A549 (cell line): ENCODE data around the gene VPS37B. TPM values are rescaled to one million over a fixed set of nuclear protein-coding genes. Genes with fewer than 3 reads are reported as not detected.

Source experiments
- ATAC-seq, 2 experiments: fragments of 200-7000 bp in 1 of 2; fragments of >200 bp in 1 of 2; cut with Nextera tagmentation in 1 of 2; cut with Tn5 transposase in 1 of 2; 3 replicates each; pipeline versions ENCODE4 v1.8.0 to v1.9.1; 2018 to 2020; ENCODE audit warnings: mild to moderate bottlenecking in 1 of 2, moderate library complexity in 1 of 2
- CTCF ChIA-PET: fragments of 300-600 bp; sonication (Branson Sonifier 250); formaldehyde crosslinking; extraction: SDS; loops from one replicate; lab custom pipeline; 2021; ENCODE audit warnings: antibody characterized with exemption, inconsistent platforms; lab: Yijun Ruan, JAX
- POLR2A ChIA-PET: fragments of 350-600 bp; formaldehyde crosslinking; extraction: SDS; loops from one replicate; lab custom pipeline; 2021; ENCODE audit warnings: antibody characterized with exemption, inconsistent platforms; lab: Yijun Ruan, JAX
- DNase-seq, 2 experiments: peaks; one replicate each; pipeline versions ENCODE4 v3.0.0 to v3.0.0-alpha.2; 2011 to 2016; ENCODE audit warnings: low read depth in 1 of 2, low spot score in 1 of 2
- FAIRE-seq: peaks from 2 replicates; lab custom pipeline; 2011; peaks lifted over from hg19 to GRCh38; lab: Jason Lieb, UNC
- H3K27ac ChIP-seq, 2 experiments: fragments of >200 bp; sonication (Bioruptor Twin); formaldehyde crosslinking; 3 replicates each; pipeline ENCODE4 v1.5.1; 2016 to 2017
- H3K4me1 ChIP-seq: fragments of >200 bp; sonication (Bioruptor Twin); formaldehyde crosslinking; 3 replicates; pipeline ENCODE4 v1.6.1; 2016
- H3K4me2 ChIP-seq: fragments of >200 bp; sonication (Bioruptor Twin); formaldehyde crosslinking; 3 replicates; pipeline ENCODE4 v1.6.1; 2016
- H3K4me3 ChIP-seq: fragments of >200 bp; sonication (Bioruptor Twin); formaldehyde crosslinking; 3 replicates; pipeline ENCODE4 v1.5.1; 2016
- H3K9me3 ChIP-seq: fragments of >200 bp; sonication (Bioruptor Twin); formaldehyde crosslinking; 3 replicates; pipeline ENCODE4 v1.6.1; 2016
- BCL3 ChIP-seq: fragments of >200 bp; sonication (Bioruptor Twin); formaldehyde crosslinking; IDR thresholded peaks from 3 replicates; pipeline ENCODE4 v1.6.1; 2016
- CBX2 ChIP-seq: fragments of 200-600 bp; sonication (generic); IDR thresholded peaks from 2 replicates; pipeline ENCODE4 v1.6.1; 2016; ENCODE audit warnings: low read depth, mild to moderate bottlenecking, borderline replicate concordance
- E2F6 ChIP-seq: IDR thresholded peaks from 2 replicates; pipeline ENCODE4 v1.6.1; 2012; ENCODE audit warnings: low read depth, borderline replicate concordance
- EHF ChIP-seq: fragments of 250-450 bp; sonication (Bioruptor Pico); IDR thresholded peaks from 2 replicates; pipeline ENCODE4 v1.5.0; 2020; ENCODE audit warnings: mild to moderate bottlenecking
- FOSB ChIP-seq: fragments of 250-450 bp; sonication (Bioruptor Pico); IDR thresholded peaks from 2 replicates; pipeline ENCODE4 v1.5.0; 2020; ENCODE audit warnings: mild to moderate bottlenecking, moderate library complexity
- GATA3 ChIP-seq: IDR thresholded peaks from 2 replicates; pipeline ENCODE4 v1.6.1; 2012; ENCODE audit warnings: borderline replicate concordance
- HOXA7 ChIP-seq: fragments of 250-450 bp; sonication (Bioruptor Pico); IDR thresholded peaks from 2 replicates; pipeline ENCODE4 v1.5.0; 2020; ENCODE audit warnings: mild to moderate bottlenecking, moderate library complexity
- HOXB5 ChIP-seq: fragments of 250-450 bp; sonication (Bioruptor Pico); IDR thresholded peaks from 2 replicates; pipeline ENCODE4 v1.5.0; 2020; ENCODE audit warnings: mild to moderate bottlenecking, moderate library complexity
- JUN ChIP-seq, 2 experiments: fragments of >200 bp; sonication (Bioruptor Twin); formaldehyde crosslinking; IDR thresholded peaks; 2 replicates in 1 of 2; 3 replicates in 1 of 2; pipeline ENCODE4 v1.6.1; 2016 to 2017
- JUNB ChIP-seq: fragments of >200 bp; sonication (Bioruptor Twin); formaldehyde crosslinking; IDR thresholded peaks from 2 replicates; pipeline ENCODE4 v1.6.1; 2016
- KDM1A ChIP-seq: fragments of 200-600 bp; sonication (generic); IDR thresholded peaks from 2 replicates; pipeline ENCODE4 v1.6.1; 2016; ENCODE audit warnings: low read depth, mild to moderate bottlenecking
- MAFK ChIP-seq: fragments of 450-650 bp; IDR thresholded peaks from 2 replicates; pipeline ENCODE4 v1.6.1; 2014; ENCODE audit not compliant: partially characterized antibody
- MAZ ChIP-seq: fragments of 150-350 bp; IDR thresholded peaks from 2 replicates; pipeline ENCODE4 v1.6.1; 2014; ENCODE audit warnings: antibody characterized with exemption, low read depth, low read length, borderline replicate concordance
- MYC ChIP-seq: IDR thresholded peaks from 2 replicates; pipeline ENCODE4 v1.6.1; 2012; ENCODE audit warnings: mild to moderate bottlenecking, inconsistent platforms, low read length, improper control_type of control experiment, borderline replicate concordance
- NR3C1 ChIP-seq: fragments of >200 bp; sonication (Bioruptor Twin); formaldehyde crosslinking; IDR thresholded peaks from 3 replicates; pipeline ENCODE4 v1.6.1; 2017
- PBX3 ChIP-seq: IDR thresholded peaks from 2 replicates; pipeline ENCODE4 v1.6.1; 2012
- POLR2AphosphoS2 ChIP-seq: conservative IDR thresholded peaks from 2 replicates; pipeline ENCODE4 v1.6.1; 2012; ENCODE audit warnings: low read length, improper control_type of control experiment, inconsistent platforms
- RAD21 ChIP-seq, 2 experiments: fragments of >200 bp in 1 of 2; sonication (Bioruptor Twin) in 1 of 2; formaldehyde crosslinking in 1 of 2; IDR thresholded peaks in 1 of 2; conservative IDR thresholded peaks in 1 of 2; 2 replicates in 1 of 2; 3 replicates in 1 of 2; pipeline ENCODE4 v1.6.1; 2012 to 2018; ENCODE audit warnings: inconsistent platforms in 1 of 2
- RCOR1 ChIP-seq: fragments of 150-350 bp; IDR thresholded peaks from 2 replicates; pipeline ENCODE4 v1.6.1; 2014; ENCODE audit warnings: antibody characterized with exemption, low read length, low read depth
- RNF2 ChIP-seq: fragments of 200-600 bp; sonication (generic); IDR thresholded peaks from 2 replicates; pipeline ENCODE4 v1.6.1; 2016; ENCODE audit warnings: low read depth, mild to moderate bottlenecking, antibody characterized with exemption, moderate library complexity, borderline replicate concordance
- SMC3 ChIP-seq: fragments of >200 bp; sonication (Bioruptor Twin); formaldehyde crosslinking; IDR thresholded peaks from 3 replicates; pipeline ENCODE4 v1.6.1; 2018; ENCODE audit warnings: inconsistent platforms
- SREBF2 ChIP-seq: fragments of 450-650 bp; IDR thresholded peaks from 2 replicates; pipeline ENCODE4 v1.6.1; 2014; ENCODE audit warnings: mild to moderate bottlenecking, moderate library complexity
- TFCP2L1 ChIP-seq: fragments of 250-450 bp; sonication (Bioruptor Pico); IDR thresholded peaks from 2 replicates; pipeline ENCODE4 v1.5.0; 2021; ENCODE audit warnings: mild to moderate bottlenecking
- ZC3H11A ChIP-seq: fragments of 450-650 bp; IDR thresholded peaks from 2 replicates; pipeline ENCODE4 v1.6.1; 2014; ENCODE audit warnings: antibody characterized with exemption, mild to moderate bottlenecking
- ZFP36 ChIP-seq: fragments of 450-650 bp; IDR thresholded peaks from 2 replicates; pipeline ENCODE4 v1.6.1; 2014; ENCODE audit warnings: borderline replicate concordance; ENCODE audit not compliant: partially characterized antibody
- WGBS: methylation state at CpG from one replicate; pipeline ENCODE4 v1.1.6; 2017; ENCODE audit errors: missing lambda C conversion rate; 5-methylcytosine and 5-hydroxymethylcytosine counted together
- polyA plus RNA-seq, 4 experiments: library from polyadenylated mRNA; depleted of rRNA in 3 of 4; stranded (reverse); fragments of >200 nt; fragmentation: RNase III in 1 of 4; extraction: RNeasy Plus Mini Kit Qiagen cat#74134 plus additional on column Dnase treatment in 1 of 4; gene quantifications; 2 replicates in 3 of 4; 3 replicates in 1 of 4; pipeline ENCODE4 v1.2.3, GENCODE V29; 2011 to 2017
- TF ChIP-seq, protein P1 (sequence below): fragments of 150-350 bp; IDR thresholded peaks from 2 replicates; pipeline ENCODE4 v1.6.1; 2014; ENCODE audit warnings: low read depth, mild to moderate bottlenecking, low read length
- TF ChIP-seq, protein P2 (sequence below): fragments of 200-600 bp; sonication (generic); IDR thresholded peaks from 2 replicates; pipeline ENCODE4 v1.6.1; 2016; ENCODE audit warnings: antibody characterized with exemption, mild to moderate bottlenecking, moderate library complexity

The VPS37B gene
- polyA plus RNA-seq, 2 of the 4 experiments (the other 2 are of a cell fraction): 17.0 to 18.6 TPM

DNA sequence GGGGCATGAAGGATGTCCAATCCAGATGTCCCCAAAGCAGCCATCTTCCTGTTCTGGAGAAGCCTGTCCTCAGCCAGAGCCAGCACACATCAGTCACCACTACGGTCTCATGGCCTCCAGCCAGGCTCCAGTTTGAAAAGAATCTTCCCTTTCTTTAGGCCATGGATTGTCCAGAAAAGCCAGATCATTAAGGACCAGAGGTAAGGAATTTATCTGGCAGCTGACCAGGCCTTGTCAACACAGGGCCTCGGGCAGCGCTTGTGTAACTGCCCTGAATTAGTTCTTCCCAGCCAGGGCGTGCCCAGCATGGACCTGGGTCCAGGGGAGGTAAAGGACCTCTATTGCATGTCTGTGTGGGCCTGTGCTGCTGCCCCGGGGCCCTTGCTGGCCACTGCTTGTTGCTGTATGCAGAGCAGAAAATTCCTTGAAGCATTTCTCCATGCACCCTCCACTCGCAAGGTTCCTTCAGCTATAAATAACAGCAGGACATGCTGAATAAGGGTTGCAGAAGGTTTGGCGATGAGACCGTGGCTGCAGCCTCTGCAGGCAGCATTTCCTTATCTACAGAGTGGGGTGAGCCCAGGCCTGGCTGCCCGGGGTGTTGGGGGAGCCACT lies 21.7 kb upstream of the VPS37B start:
- peak overlapping the region; percentile 55 to 59 for H3K27ac ChIP-seq
- ATAC-seq (peak; percentile 64 to 72), FAIRE-seq (no peak), DNase-seq (peak in 1 of 2 experiments; percentile 60)
- H3K4me1 ChIP-seq: peaks cover 15% of the 10 kb centered on the region
- TF ChIP-seq BCL3: no peak
- no peak for TF ChIP-seq HOXB5
- TF ChIP-seq MAZ: no peak
- TF ChIP-seq E2F6: no peak
- TF ChIP-seq JUN (IDR thresholded peaks at IDR 0.05): no peak
- TF ChIP-seq SREBF2: no peak
- no peak for TF ChIP-seq HOXA7
- TF ChIP-seq PBX3: no peak
- no peak for TF ChIP-seq EHF
- no peak for TF ChIP-seq POLR2AphosphoS2
- TF ChIP-seq, protein P1, sequence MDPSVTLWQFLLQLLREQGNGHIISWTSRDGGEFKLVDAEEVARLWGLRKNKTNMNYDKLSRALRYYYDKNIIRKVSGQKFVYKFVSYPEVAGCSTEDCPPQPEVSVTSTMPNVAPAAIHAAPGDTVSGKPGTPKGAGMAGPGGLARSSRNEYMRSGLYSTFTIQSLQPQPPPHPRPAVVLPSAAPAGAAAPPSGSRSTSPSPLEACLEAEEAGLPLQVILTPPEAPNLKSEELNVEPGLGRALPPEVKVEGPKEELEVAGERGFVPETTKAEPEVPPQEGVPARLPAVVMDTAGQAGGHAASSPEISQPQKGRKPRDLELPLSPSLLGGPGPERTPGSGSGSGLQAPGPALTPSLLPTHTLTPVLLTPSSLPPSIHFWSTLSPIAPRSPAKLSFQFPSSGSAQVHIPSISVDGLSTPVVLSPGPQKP: no peak
- TF ChIP-seq ZFP36: no peak
- TF ChIP-seq CBX2: no peak
- no peak for TF ChIP-seq RCOR1
- TF ChIP-seq RAD21 (conservative IDR thresholded peaks at IDR 0.05 in 1 of 2, IDR thresholded peaks at IDR 0.05 in 1 of 2): no peak
- TF ChIP-seq FOSB (CRISPR knock-in tag): no peak
- TF ChIP-seq SMC3: no peak
- TF ChIP-seq GATA3: no peak
- POLR2A ChIA-PET: no interaction called here
- WGBS: 59% methylated on average over 9 of the region's 9 CpGs
- no peaks in the 10 kb centered on the region for H3K9me3 ChIP-seq
- H3K4me3 ChIP-seq: no peak overlapping the region
- CTCF ChIA-PET: interaction anchor here (1.1 kb wide), 1 partner anchor 35 kb away, joined by 3 read pairs; no protein-coding TSS in a partner anchor
- H3K4me2 ChIP-seq: peak overlapping the region; percentile 61

- Histone ChIP-seq H3K9me3 (no peaks in the 10 kb centered on the region), H3K4me1 (peaks cover 5% of the 10 kb centered on the region; the same call in 1 of the 3 replicates), H3K4me3 (no peak overlapping the region), H3K4me2 (no peak overlapping the region), H3K27ac (no peak overlapping the region)
- WGBS: 75% methylated on average over 12 of the region's 12 CpGs
- FAIRE-seq (no peak), ATAC-seq (peak; percentile 13 to 44; a peak in 2 of 6 replicates), DNase-seq (no peak)
- ChIA-PET POLR2A (no interaction called here), CTCF (interaction anchor here (0.8 to 3.2 kb wide), 3 partner anchors 10 to 49 kb away, joined by 3 to 11 read pairs (median 3); no protein-coding TSS in a partner anchor)
- TF ChIP-seq MAFK (no peak), SREBF2 (no peak), MYC (no peak), ZC3H11A (no peak), JUNB (no peak), EHF (no peak), TFCP2L1 (CRISPR knock-in tag) (no peak), GATA3 (no peak), NR3C1 (no peak), RNF2 (no peak), KDM1A (no peak)
- TF ChIP-seq, protein P1: no peak
- TF ChIP-seq, protein P2, sequence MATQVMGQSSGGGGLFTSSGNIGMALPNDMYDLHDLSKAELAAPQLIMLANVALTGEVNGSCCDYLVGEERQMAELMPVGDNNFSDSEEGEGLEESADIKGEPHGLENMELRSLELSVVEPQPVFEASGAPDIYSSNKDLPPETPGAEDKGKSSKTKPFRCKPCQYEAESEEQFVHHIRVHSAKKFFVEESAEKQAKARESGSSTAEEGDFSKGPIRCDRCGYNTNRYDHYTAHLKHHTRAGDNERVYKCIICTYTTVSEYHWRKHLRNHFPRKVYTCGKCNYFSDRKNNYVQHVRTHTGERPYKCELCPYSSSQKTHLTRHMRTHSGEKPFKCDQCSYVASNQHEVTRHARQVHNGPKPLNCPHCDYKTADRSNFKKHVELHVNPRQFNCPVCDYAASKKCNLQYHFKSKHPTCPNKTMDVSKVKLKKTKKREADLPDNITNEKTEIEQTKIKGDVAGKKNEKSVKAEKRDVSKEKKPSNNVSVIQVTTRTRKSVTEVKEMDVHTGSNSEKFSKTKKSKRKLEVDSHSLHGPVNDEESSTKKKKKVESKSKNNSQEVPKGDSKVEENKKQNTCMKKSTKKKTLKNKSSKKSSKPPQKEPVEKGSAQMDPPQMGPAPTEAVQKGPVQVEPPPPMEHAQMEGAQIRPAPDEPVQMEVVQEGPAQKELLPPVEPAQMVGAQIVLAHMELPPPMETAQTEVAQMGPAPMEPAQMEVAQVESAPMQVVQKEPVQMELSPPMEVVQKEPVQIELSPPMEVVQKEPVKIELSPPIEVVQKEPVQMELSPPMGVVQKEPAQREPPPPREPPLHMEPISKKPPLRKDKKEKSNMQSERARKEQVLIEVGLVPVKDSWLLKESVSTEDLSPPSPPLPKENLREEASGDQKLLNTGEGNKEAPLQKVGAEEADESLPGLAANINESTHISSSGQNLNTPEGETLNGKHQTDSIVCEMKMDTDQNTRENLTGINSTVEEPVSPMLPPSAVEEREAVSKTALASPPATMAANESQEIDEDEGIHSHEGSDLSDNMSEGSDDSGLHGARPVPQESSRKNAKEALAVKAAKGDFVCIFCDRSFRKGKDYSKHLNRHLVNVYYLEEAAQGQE: no peak
Observed at GRCh38 chr12:122909442-122910288, 13.7 kb upstream of the VPS37B start.
